GM21447 (cell line): Measurements from ENCODE around the gene DNLZ.

Experiments used
- ATAC-seq: cut with Tn5 transposase; IDR thresholded peaks from one replicate; pipeline ENCODE4 v1.9.1; 2021; ENCODE audit not compliant: unreplicated experiment

The DNLZ gene

GRCh38 chr9:136345281-136346156, 18.0 kb downstream of the DNLZ start:
- ATAC-seq: no peak

- no peak for ATAC-seq
Measured at GRCh38 chr9:136344544-136345280, 18.8 kb downstream of the DNLZ start.

- no peak for ATAC-seq
Measured at GRCh38 chr9:136343884-136344269, 19.7 kb downstream of the DNLZ start.

GRCh38 chr9:136343121-136343883, 20.2 kb downstream of the DNLZ start:
- ATAC-seq: no peak

GRCh38 chr9:136342181-136343120, 21.1 kb downstream of the DNLZ start:
- ATAC-seq: no peak

- ATAC-seq: no peak
Measured at GRCh38 chr9:136341769-136342168, 21.8 kb downstream of the DNLZ start.

- no peak for ATAC-seq
Measured at GRCh38 chr9:136341042-136341655, 22.4 kb downstream of the DNLZ start.

GRCh38 chr9:136340356-136341041, 23.0 kb downstream of the DNLZ start:
- no peak for ATAC-seq

GRCh38 chr9:136339958-136340310, 23.6 kb downstream of the DNLZ start:
- no peak for ATAC-seq

GRCh38 chr9:136339173-136339957, 24.2 kb downstream of the DNLZ start:
- ATAC-seq: no peak

- ATAC-seq: no peak
Measured at GRCh38 chr9:136338511-136338910, 25.0 kb downstream of the DNLZ start.

- ATAC-seq: no peak
Measured at GRCh38 chr9:136337416-136338395, 25.8 kb downstream of the DNLZ start.

GRCh38 chr9:136336881-136337280, 26.7 kb downstream of the DNLZ start:
- no peak for ATAC-seq

GRCh38 chr9:136336156-136336870, 27.2 kb downstream of the DNLZ start:
- ATAC-seq: no peak

GRCh38 chr9:136335296-136336155, 28.0 kb downstream of the DNLZ start:
- no peak for ATAC-seq

- ATAC-seq: no peak
Measured at GRCh38 chr9:136334541-136334940, 29.0 kb downstream of the DNLZ start.
